Memory B cell (primary cell): ENCODE measurements around the gene RABL3.
A peak's percentile ranks its signal among the peaks of the same experiment; 100 is the strongest.
"Not testable (repeated sequence)": the region's sequence is repeated elsewhere in the genome, so short reads cannot be mapped to it uniquely, and the experiment has no call there.

Source experiments
- ATAC-seq: fragments of 150-1000 bp; cut with Tn5 transposase; 2 replicates; pipeline ENCODE4 v1.10.0; 2021; ENCODE audit warnings: low read depth, mild to moderate bottlenecking, moderate library complexity
- DNase-seq, 2 donors: peaks; one replicate each; pipeline ENCODE4 v3.0.0; 2022; ENCODE audit warnings: low spot score in 2 of 2
- H3K27ac Mint-ChIP-seq: one replicate; pipeline ENCODE4 v1.8.0; 2022; ENCODE audit warnings: mild to moderate bottlenecking, moderate library complexity, mixed read lengths
- H3K27me3 Mint-ChIP-seq: one replicate; pipeline ENCODE4 v1.8.0; 2022; ENCODE audit warnings: mixed read lengths
- H3K36me3 Mint-ChIP-seq: one replicate; pipeline ENCODE4 v1.8.0; 2022; ENCODE audit warnings: mild to moderate bottlenecking, mixed read lengths
- H3K4me1 Mint-ChIP-seq: one replicate; pipeline ENCODE4 v1.8.0; 2022; ENCODE audit warnings: mixed read lengths
- H3K4me3 Mint-ChIP-seq: one replicate; pipeline ENCODE4 v1.8.0; 2022; ENCODE audit warnings: mild to moderate bottlenecking, moderate library complexity, mixed read lengths
- H3K9me3 Mint-ChIP-seq: one replicate; pipeline ENCODE4 v1.8.0; 2022; ENCODE audit warnings: mixed read lengths

RABL3 gene

GRCh38 chr3:120742198-120742848 is at the start of gene RABL3, which contains the start of gene GTF2E1:
Gene RABL3, minus strand, starts transcription at chr3:120742516. Its CDS starts 9 bp downstream, at chr3:120742507.
Gene GTF2E1, plus strand, starts transcription at chr3:120742744. Its CDS starts 7,809 bp downstream, at chr3:120750553.
- ATAC-seq (peak; percentile 94), DNase-seq (peak; percentile 95 to 96)
- H3K27me3 Mint-ChIP-seq: no peaks in the 10 kb centered on the region
- peak within 1 kb of the TSS; percentile 99 for H3K27ac Mint-ChIP-seq
- peaks cover 2% of the 10 kb centered on the region for H3K36me3 Mint-ChIP-seq
- no peaks in the 10 kb centered on the region for H3K9me3 Mint-ChIP-seq
- H3K4me3 Mint-ChIP-seq: peak within 1 kb of the TSS; percentile 90
- H3K4me1 Mint-ChIP-seq: peaks cover 23% of the 10 kb centered on the region

- Mint-ChIP-seq H3K27me3 (no peaks in the 10 kb centered on the region), H3K4me3 (no peak overlapping the region), H3K27ac (no peak overlapping the region), H3K9me3 (no peaks in the 10 kb centered on the region), H3K36me3 (no peaks in the 10 kb centered on the region), H3K4me1 (no peaks in the 10 kb centered on the region)
- DNase-seq (no peak), ATAC-seq (no peak)
Measured at GRCh38 chr3:120791913-120792312, 49.6 kb upstream of the RABL3 start.

DNA sequence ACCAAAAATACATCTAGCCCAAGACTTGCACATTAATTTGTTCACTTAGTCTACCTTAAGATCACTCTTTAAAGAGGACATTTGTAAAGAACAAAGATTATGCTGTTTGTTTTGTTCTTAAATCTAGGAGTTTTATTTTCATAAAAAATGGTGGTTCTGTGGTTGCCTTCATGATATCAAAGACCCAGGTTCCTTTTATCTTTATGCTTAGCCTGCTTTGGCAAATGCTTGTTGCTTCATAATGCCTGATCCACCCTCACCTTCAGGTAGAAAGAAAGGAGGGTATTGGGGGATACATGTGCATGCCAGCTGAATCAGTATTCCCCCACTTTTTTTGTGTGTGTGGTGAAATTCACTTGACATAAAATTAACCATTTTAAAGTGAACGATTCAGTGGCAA is 48.7 kb upstream of the RABL3 start:
- no peaks in the 10 kb centered on the region for H3K36me3 Mint-ChIP-seq
- no peak overlapping the region for H3K4me3 Mint-ChIP-seq
- no peak for DNase-seq
- H3K27ac Mint-ChIP-seq: no peak overlapping the region
- no peak for ATAC-seq
- no peaks in the 10 kb centered on the region for H3K27me3 Mint-ChIP-seq
- H3K4me1 Mint-ChIP-seq: peaks cover 7% of the 10 kb centered on the region
- H3K9me3 Mint-ChIP-seq: no peaks in the 10 kb centered on the region

DNA sequence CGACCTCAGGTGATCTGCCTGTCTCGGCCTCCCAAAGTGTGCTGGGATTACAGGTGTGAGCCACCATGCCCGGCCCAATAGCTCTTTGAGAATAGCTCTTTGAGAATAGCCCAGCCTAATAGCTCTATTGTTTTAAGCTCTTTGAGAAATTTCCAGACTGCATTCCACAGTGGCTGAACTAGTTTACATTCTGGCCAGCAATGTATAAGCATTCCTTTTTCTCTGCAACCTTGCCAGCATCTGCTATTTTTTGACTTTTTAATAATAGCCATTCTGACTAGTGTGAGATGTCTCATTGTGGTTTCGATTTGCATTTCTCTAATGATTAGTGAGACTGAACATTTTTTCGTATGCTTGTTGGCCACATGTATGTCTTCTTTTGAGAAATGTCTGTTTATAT is 43.5 kb upstream of the RABL3 start:
- ATAC-seq, H3K4me3 Mint-ChIP-seq, H3K27me3 Mint-ChIP-seq, H3K27ac Mint-ChIP-seq, DNase-seq, H3K9me3 Mint-ChIP-seq: not testable (repeated sequence)
- Mint-ChIP-seq H3K4me1 (peaks cover 12% of the 10 kb centered on the region), H3K36me3 (peaks cover 16% of the 10 kb centered on the region)

GRCh38 chr3:120780977-120781376 is 38.7 kb upstream of the RABL3 start:
- ATAC-seq: no peak
- no peaks in the 10 kb centered on the region for H3K9me3 Mint-ChIP-seq
- peaks cover 8% of the 10 kb centered on the region for H3K4me1 Mint-ChIP-seq
- DNase-seq: no peak
- peaks cover 33% of the 10 kb centered on the region for H3K36me3 Mint-ChIP-seq
- peak overlapping the region; percentile 45 for H3K27ac Mint-ChIP-seq
- no peak overlapping the region for H3K4me3 Mint-ChIP-seq
- H3K27me3 Mint-ChIP-seq: no peaks in the 10 kb centered on the region

- DNase-seq: no peak
- ATAC-seq: no peak
- no peak overlapping the region for H3K27ac Mint-ChIP-seq
- no peaks in the 10 kb centered on the region for H3K9me3 Mint-ChIP-seq
- H3K4me1 Mint-ChIP-seq: peaks cover 7% of the 10 kb centered on the region
- no peaks in the 10 kb centered on the region for H3K27me3 Mint-ChIP-seq
- no peak overlapping the region for H3K4me3 Mint-ChIP-seq
- H3K36me3 Mint-ChIP-seq: peaks cover 28% of the 10 kb centered on the region
Measured at GRCh38 chr3:120778776-120779175, 36.5 kb upstream of the RABL3 start.

DNA sequence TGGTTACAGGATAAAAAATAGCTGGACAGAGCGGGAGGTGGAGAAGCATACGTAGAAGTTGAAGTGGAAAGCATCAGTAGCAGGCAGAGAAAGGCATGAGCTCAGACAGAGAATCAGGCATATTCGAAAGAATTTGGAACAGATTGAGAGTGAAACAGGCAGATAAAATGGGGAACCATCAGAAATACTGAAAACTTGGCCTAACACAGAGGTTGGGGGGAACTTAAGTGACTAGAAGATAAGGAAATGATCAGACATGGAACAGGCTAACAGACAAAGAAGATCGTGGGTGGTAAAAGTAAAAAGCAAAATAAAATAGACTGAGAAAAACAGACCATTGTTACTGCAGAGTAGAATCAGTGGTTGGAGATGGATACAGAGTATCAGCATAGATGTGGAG is 33.1 kb upstream of the RABL3 start:
- Mint-ChIP-seq H3K27ac (no peak overlapping the region), H3K9me3 (no peaks in the 10 kb centered on the region), H3K4me3 (no peak overlapping the region), H3K4me1 (peaks cover 7% of the 10 kb centered on the region), H3K36me3 (peaks cover 22% of the 10 kb centered on the region), H3K27me3 (no peaks in the 10 kb centered on the region)
- DNase-seq (no peak), ATAC-seq (no peak)

GRCh38 chr3:120773932-120774331 is 31.6 kb upstream of the RABL3 start:
- no peak overlapping the region for H3K4me3 Mint-ChIP-seq
- DNase-seq (no peak), ATAC-seq (no peak)
- H3K4me1 Mint-ChIP-seq: peaks cover 3% of the 10 kb centered on the region
- no peaks in the 10 kb centered on the region for H3K27me3 Mint-ChIP-seq
- peaks cover 13% of the 10 kb centered on the region for H3K36me3 Mint-ChIP-seq
- H3K9me3 Mint-ChIP-seq: no peaks in the 10 kb centered on the region
- H3K27ac Mint-ChIP-seq: no peak overlapping the region

GRCh38 chr3:120772081-120772480 is 29.8 kb upstream of the RABL3 start:
- DNase-seq (no peak), ATAC-seq (no peak)
- H3K4me3 Mint-ChIP-seq: no peak overlapping the region
- no peaks in the 10 kb centered on the region for H3K9me3 Mint-ChIP-seq
- peaks cover 7% of the 10 kb centered on the region for H3K4me1 Mint-ChIP-seq
- H3K27ac Mint-ChIP-seq: no peak overlapping the region
- no peaks in the 10 kb centered on the region for H3K27me3 Mint-ChIP-seq
- peaks cover 11% of the 10 kb centered on the region for H3K36me3 Mint-ChIP-seq

DNA sequence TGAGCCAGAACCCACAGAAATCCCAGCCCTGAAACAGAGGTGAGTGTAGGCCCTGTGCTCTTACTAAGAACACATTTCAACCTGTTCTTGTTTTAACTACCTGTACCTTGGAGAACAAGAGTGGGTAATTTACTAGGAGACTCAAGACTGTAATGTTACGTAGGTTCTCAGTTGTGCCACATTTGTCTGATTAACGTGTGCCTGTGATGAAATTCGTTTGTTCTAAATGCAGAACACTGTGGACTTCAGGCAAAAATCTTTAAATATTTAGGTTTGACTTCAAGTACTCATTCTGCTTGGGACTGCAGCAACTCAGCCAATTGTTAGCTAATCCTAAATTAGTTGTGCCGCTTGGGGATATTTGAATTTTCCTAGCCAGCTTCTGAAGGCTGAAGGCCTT is 28.6 kb upstream of the RABL3 start:
- no peaks in the 10 kb centered on the region for H3K9me3 Mint-ChIP-seq
- ATAC-seq (no peak), DNase-seq (no peak)
- peaks cover 13% of the 10 kb centered on the region for H3K4me1 Mint-ChIP-seq
- H3K36me3 Mint-ChIP-seq: peaks cover 8% of the 10 kb centered on the region
- H3K4me3 Mint-ChIP-seq: no peak overlapping the region
- H3K27me3 Mint-ChIP-seq: no peaks in the 10 kb centered on the region
- no peak overlapping the region for H3K27ac Mint-ChIP-seq

GRCh38 chr3:120769436-120769835 is 27.1 kb upstream of the RABL3 start:
- no peak overlapping the region for H3K4me3 Mint-ChIP-seq
- no peaks in the 10 kb centered on the region for H3K9me3 Mint-ChIP-seq
- no peaks in the 10 kb centered on the region for H3K27me3 Mint-ChIP-seq
- peaks cover 8% of the 10 kb centered on the region for H3K36me3 Mint-ChIP-seq
- H3K4me1 Mint-ChIP-seq: peaks cover 16% of the 10 kb centered on the region
- DNase-seq (no peak), ATAC-seq (no peak)
- H3K27ac Mint-ChIP-seq: no peak overlapping the region

GRCh38 chr3:120767106-120767505 is 24.8 kb upstream of the RABL3 start:
- ATAC-seq (no peak), DNase-seq (no peak)
- H3K9me3 Mint-ChIP-seq: no peaks in the 10 kb centered on the region
- peaks cover 8% of the 10 kb centered on the region for H3K36me3 Mint-ChIP-seq
- H3K27ac Mint-ChIP-seq: no peak overlapping the region
- H3K4me1 Mint-ChIP-seq: peaks cover 25% of the 10 kb centered on the region
- H3K27me3 Mint-ChIP-seq: no peaks in the 10 kb centered on the region
- H3K4me3 Mint-ChIP-seq: no peak overlapping the region

GRCh38 chr3:120766576-120766975 is 24.3 kb upstream of the RABL3 start:
- H3K27me3 Mint-ChIP-seq: no peaks in the 10 kb centered on the region
- ATAC-seq (no peak), DNase-seq (no peak)
- peaks cover 27% of the 10 kb centered on the region for H3K4me1 Mint-ChIP-seq
- no peak overlapping the region for H3K4me3 Mint-ChIP-seq
- H3K27ac Mint-ChIP-seq: no peak overlapping the region
- peaks cover 9% of the 10 kb centered on the region for H3K36me3 Mint-ChIP-seq
- H3K9me3 Mint-ChIP-seq: no peaks in the 10 kb centered on the region

DNA sequence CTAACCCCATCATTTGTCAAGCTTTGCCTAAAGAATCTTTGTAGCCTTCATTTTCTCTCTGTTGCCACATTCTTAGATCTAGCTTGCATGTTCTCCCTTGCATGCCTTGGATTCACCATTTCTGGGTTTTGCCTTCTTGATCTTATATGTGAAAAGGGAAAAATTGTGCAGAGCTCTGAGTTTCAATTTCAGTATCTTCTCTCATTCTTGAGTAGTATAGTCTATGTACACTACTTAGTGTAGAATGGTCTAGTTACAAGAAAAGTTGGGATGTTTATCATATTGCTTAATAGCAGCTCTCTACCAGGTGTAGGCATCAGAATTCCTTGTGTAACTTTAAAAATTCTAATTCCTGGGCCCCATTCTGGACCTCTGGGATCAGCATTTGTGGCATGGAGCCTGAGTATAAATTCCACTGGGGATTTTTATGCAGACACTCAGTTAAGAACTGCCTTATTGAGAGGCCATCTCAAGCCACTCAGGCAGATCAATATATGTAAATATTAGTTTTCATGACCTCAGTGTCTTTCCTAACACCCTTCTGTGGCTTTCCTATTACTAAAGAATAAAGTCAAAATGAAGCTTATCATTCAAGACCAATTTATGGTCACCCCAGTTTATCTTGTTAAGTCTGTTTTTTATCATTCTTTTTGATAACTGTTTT is 23.6 kb upstream of the RABL3 start:
- ATAC-seq (no peak), DNase-seq (no peak)
- Mint-ChIP-seq H3K4me3 (no peak overlapping the region), H3K36me3 (peaks cover 9% of the 10 kb centered on the region), H3K27me3 (no peaks in the 10 kb centered on the region), H3K9me3 (no peaks in the 10 kb centered on the region), H3K4me1 (peaks cover 33% of the 10 kb centered on the region), H3K27ac (no peak overlapping the region)

DNA sequence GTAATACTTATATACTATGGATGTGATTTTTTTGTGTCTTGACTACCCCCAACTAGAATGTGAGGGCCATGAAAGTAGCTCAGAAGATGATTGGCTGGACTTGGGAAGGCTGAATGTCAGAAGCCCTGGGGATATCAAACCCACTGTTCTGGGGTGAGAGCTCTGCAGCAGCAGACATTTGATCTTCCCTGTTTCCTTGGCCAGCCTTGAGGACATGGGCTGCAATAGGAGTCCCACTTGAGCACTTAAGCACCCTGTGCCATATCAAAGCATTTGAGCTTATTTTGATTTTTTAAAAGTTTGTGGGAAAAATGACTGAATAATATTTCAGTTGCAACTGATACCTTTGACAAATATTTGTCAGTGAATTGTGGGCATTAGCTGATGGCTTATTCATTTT is 21.9 kb upstream of the RABL3 start:
- no peak for DNase-seq
- H3K9me3 Mint-ChIP-seq: no peaks in the 10 kb centered on the region
- peaks cover 10% of the 10 kb centered on the region for H3K36me3 Mint-ChIP-seq
- peaks cover 49% of the 10 kb centered on the region for H3K4me1 Mint-ChIP-seq
- no peak for ATAC-seq
- H3K27ac Mint-ChIP-seq: no peak overlapping the region
- H3K4me3 Mint-ChIP-seq: no peak overlapping the region
- no peaks in the 10 kb centered on the region for H3K27me3 Mint-ChIP-seq
